ENCODE data around the gene SKAP2.

Gene SKAP2

DNA sequence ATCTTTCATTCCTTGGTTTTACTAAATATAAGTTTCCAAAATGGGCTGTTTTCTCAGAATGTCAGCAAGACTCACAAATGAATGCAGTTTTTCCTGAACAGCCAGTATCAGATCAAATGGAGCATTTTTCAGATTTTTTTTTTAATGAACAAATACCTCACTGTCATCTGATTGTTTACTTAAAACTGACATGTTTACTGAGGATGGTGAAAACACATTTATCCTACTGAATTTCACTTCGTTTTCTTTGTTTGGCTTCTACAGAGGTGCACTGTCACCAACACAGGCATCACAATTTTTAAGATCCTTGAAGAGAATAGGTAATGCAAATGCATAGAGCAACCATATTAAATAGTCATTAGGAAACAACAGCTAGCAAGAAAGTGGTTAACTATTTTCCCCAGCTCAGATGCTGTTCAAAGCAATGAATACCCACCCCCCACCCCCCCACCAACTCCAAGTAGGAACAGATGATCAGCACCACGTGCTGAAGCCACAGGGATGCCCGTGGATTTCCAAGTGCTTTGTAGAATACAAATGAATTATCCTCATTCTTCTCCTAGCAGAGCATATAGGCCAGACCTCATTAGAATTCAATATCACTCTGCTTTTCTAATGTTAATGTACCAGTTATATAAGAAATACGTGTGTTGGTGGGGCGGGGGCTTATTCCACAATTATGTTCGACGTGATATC, 205.9 kb downstream of the SKAP2 start:
- no peak for DNase-seq

DNA sequence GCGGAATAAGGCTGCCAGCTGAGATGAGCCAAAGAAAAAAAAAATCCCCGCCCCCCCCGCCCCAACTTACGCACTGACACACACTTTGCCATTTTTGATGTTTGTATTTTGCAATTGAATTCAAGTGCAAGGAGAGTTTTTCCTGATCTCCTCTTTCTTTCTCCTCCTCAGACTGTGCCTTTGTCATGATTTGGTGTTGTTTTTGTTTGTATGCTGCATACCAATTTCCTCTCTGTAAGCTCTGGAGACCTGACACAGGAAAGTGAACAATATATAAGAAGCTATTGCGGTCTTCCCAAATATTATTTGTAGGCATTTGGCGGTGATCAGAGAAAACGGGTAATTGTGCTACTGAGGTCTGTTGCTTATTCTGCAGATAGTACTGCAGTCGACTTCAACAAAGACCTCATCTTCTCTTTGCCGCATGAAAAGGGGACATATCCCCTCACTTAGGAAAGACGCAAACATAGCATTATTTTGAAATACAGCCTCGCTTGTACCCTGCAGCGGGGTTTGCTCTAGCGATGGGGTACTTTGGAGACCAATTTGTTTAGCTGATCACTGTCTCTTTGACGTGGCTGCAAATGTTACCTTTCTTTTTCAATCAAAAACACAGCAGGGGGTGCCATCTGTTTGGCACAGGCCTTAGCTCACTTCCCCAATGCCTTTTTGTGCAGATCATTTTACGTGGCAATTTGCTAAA, 206.6 kb downstream of the SKAP2 start:
- no peak for DNase-seq

DNA sequence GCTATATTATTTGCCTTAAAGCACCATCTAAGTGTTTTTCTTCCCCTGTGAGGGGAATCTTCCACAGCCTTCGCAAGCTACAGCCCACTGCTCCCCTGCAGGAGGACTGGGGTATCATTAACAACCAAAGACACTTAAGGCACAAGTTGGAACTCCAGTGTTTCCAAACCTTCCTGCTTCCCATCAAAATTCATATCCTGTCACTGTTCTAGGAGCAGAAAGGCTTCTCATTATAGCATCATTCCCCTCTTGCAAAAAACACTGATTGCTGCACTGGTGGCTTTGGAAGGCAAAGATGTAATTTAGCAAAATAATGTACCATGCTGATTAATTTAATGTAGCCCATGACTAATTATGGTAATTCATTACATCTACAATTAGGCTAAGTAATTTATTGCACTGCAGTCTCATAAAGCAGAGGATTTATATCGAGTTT, 207.2 kb downstream of the SKAP2 start:
- DNase-seq, result no peak

DNA sequence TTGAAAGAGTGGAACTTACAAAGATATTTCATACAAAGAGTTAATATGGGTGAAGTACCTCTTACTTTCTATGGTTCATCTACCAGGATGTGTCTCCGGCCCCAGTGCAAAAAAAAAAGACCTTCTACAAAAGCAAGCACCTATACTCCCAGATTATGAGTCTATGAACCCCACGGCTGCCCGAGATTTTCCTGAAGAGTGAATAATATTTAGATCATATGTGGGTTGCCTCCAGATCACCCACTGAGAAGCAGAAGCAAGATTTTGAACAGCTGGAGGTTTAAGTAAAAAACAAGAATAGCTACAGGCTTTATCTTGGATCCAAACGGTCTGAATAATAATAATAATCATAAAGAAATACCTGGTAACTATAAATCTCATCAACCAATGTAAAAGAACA, 207.7 kb downstream of the SKAP2 start:
- no peak for DNase-seq

DNA sequence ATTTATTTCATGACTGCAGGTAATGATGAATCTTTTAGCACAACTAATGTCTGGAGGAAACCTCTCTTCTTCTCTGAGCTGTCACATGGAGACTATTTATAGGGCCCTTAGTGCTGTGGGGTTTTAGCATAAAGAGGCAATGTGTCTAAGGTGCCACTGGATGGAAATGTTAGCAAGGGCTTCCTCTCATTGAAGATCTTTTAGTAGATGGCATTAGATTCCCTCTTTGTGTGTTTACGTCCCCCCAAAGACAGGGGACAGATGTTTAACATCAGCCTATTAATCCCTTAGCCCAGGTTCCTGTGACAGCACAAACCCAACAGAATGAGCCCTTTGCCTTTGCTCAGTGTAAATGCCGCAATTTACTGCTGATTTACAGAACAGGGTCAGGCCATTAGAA, 208.6 kb downstream of the SKAP2 start:
- DNase-seq, result no peak

DNA sequence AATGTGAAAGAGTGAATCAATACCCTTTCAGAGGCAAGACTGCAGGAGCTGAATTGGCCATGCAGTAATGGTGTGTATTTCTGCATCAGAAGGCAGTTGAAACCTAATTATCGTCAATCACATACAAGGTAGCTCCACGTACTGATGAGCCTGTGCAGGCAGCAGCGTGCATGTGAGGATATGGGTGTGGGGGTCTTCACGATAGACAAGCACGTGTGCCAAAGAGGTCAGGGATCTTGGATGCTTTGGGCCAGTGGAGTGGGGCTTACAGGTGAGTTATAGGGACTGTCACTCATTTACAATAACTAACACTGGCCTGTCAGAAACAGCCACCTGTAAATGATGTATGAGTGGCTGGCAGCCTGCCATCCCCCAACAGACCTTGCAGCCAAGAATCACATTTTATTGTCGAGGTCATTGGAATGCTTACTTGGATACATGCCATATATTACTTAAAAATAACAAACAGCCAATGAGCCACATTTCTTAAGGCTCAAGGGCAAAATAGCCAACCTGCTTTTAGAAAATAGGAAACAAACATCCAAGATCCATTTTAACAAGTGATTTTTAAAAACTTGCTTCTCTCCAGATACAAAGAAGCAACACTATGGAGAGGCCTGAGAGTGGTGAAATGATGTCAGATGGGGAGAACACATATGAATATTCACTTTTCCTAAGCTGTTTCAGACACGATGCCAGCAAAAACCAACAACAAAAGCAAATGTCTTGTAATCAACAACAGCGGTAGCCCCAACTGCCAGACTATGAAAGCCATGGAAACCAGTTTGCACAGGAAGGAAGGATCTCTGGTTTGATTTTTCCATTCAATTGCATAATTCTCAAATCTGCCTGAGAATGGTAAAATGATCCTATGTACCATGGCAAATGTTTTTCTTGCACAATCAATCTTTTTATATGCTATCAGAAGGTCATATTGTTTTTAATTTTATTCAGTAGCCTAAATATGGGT, 210.7 kb downstream of the SKAP2 start:
- no peak for DNase-seq

DNA sequence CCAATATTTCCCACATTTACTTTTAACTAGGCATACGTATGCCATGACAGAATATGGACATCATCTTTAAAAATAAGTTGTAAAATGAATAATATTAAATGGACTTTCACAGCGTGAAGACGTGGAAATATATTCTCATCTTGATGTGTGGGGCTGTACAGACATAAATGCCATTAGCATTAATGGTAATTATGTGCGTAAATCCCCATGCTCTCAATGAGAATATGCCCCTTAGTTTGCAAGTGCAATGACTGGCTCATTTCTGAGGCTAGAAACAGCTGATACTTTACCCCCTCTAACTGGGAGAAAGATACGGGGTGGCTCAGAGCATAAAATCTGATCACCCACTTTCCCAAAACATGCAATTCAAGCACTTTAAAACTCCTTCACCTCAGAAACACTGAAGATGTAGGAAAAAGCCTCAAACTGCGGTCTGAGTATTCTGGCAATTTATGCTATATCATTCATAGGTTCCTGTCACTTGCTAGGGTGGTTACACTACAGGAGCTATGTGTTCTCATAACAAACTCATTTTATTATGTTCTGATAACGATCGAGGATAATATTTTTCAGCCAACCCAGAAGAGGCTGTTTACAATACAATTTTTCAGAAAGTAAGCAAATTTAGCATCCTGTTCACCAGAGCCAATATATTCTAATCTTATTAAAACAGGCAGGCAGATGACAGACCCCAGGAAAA, 211.8 kb downstream of the SKAP2 start:
- DNase-seq, result no peak

DNA sequence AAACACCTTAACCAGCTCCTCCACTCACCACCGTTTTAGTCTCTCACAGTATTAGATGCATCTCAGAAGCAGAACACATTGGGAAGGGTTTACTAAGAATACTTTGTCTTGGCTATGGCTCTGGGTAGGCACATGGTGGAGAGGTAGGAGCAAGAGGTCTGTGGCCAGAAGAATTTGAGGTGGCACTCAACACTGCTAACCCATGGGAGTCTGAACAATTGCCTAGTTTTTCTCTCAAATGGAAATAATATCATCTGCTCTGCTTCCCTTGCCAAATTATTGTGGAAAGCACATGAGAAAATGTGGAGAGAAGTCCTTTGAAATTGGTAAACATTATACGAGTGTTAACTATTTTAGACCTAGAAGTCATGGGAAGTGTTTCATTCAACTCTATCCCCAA, 214.3 kb downstream of the SKAP2 start:
- DNase-seq, result no peak

DNA sequence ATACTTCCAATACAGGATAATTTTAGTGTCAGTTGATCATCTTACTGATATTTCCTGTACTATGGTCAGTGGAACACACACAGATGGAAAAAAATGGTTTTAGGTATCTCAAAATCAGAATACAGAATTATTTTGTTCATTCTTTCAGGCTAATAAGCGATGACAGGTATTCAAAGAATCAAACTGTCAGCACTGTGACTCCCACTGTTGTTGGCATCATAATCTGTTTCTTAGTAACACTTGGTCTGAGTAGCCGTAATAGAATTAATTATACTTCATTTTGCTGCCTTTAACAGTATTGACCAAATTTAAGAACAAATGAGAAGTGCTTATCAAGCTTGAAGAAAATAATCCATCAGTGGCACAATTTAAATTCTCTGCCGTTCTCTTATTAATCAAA, 215.0 kb downstream of the SKAP2 start:
- DNase-seq, result no peak

DNA sequence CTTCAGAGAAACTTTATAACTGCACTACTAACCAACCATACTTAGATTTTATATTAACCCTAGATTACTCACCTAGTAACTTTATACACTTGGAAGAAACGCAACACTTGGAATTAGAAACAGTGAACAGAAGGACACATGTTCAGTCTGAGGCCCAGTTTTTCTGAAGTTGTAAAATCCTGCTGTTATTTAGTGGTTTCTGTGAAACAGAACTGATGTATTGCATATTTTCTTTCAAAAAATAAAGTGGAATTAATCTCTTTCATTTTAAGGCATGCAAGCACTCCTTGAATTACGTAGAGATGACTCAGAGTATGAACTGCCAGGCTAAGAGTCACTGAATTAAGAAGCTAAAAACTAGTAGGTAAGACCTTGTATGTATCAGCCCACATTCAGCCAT, 215.8 kb downstream of the SKAP2 start:
- no peak for DNase-seq

DNA sequence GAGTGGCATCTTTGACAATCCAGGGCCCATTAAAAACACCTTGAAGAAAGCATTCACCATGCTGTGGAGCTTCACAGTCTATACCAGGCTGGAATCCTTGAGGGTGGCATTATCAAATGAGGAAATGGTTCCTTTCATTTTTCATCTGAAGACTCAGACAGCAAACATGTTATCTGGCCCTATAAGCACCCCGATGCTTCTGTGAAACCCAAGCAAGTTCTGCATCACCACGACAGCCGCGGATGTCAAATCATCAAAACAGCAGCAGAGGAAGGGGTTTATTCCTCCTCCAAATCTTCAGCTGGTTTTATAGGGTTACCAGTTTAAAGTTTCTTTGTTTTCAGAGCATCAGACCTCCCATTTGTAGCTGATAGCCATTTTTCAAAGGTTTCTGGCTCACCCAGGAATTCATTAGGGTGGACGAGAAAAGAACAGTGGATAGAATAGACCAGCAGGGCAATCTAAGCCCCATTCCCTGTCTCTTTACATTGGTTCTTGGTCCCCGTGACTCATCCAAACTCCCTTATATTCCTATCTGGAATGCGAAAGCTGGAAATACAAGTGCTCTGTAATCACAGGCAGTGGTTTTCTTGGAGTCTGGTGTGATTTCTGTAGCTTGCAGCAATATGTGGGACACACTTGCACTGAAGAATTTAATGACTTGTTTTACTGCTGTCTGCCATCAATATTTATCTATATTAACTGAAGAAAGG, 217.9 kb downstream of the SKAP2 start:
- no peak for DNase-seq

DNA sequence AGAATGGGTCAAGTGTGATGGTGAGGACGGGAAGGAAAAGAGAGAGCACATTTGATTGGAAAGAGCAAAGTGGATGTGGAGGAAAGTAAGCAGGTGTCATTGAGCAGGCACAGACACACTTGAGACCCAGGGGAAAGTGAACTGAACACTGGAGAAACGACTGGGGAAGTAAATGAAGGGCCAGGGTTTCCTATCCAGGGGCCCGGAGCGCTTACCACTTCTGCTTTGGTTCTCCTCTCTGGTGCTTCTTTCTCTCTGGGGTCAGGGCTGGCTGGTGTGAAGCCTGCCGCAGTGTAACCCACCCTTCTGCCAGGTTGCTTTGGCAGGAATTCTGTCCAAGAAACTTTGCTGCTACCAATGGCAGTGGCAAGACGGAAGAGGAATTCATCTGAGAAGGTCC, 219.3 kb downstream of the SKAP2 start:
- DNase-seq, result no peak

DNA sequence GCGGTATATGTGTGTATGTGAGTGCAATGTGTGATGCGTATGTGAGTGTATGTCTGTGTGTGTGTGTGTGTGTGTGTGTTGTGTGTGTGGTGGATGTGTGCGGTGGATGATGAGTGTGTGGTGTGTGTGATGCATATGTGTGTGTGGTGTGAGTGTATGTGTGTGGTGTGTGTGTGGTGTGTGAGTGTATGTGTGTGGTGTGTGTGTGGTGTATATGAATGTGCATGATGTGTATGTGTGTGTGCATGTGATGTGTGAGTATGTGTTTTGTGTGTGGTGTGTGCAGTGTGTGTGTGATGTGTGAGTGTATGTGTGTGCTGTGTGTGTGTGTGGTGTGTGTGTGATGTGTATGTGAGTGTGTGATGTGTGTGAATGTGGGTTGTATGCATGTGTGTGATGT, 222.0 kb downstream of the SKAP2 start:
- DNase-seq, result no peak

DNA sequence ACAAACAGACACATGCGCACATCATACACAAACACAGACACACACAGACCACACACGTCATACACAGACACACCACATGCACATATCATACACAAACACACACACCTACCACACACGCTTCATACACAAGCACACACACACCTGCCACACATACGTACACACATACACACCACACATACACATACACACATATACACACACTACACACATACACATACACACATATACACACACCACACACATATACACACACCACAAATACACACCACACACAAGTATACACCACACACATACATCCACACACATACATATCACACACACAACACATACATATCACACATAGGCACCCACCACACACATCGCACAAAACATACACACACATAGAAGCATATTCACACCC, 224.7 kb downstream of the SKAP2 start:
- no peak for DNase-seq

DNA sequence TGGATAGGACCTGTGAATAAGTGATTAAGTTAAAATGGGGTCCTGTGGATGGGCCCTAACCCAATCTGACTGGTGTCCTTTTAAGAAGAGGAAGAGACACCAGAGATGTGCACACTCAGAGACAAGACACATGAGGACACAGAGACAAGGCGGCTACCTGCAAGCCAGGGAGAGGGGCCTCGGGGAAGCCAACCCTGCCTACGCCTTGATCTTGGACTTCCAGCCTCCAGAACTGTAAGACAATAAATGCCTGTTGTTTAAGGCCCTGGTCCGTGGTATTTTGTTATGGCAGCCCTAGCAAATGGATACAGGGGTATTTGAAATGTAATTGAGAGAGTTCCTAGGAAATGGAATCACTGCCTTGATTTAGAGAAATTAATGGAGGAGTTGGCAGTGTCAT, 225.3 kb downstream of the SKAP2 start:
- DNase-seq, result no peak

DNA sequence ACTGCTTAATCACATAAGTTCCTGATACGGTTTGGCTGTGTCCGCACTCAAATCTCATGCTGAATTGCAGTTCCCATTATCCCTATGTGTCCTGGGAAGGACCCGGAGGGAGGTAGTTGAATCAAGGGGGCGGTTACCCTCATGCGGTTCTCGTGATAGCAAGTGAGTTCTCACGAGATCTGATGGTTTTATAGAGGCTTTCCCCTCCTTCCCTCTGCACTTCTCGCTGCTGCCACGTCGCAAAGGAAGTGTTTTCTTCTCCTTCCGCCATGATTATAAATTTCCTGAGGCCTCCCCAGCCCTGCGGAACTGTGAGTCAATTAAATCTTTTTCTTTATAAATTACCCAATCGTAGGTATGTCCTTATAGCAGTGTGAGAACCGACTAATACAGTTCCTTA, 226.2 kb downstream of the SKAP2 start:
- DNase-seq, result no peak

DNA sequence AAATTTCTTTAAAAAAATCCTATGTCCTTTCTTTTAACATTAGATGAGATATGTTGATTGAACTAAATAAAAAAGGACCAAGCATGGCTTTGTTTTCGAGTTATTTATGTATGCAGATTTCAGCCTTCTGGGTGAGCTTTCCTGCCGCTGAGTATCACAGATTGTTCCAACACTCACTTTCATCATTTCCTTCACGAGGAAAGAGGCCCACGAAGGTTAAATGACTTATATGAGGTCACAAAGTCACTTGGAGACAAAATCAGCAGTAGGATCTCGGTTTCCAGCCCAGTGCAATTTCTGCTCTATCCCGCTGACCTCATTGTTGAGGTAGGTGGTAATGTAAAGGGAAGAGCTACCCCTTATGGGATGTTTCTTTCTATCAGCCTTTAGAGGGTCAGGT, 226.8 kb downstream of the SKAP2 start:
- DNase-seq, result no peak

DNA sequence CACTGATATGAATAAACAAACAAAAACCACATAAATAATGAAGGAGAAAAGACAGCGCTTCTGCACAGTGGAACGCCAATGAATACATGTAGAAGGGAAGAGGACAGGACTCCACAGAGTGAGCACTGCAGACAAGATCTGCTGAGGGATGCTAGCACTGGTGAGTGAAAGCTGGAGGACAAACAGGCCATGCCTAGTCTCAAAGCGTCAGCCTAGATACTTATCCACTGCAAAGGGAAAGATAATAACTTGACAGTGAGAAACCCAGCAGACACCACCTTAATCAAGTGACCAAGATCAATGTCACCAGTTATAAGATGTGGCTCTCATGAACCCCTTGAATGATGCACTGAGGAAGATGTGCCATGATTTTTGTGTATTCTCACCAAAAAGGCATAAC, 227.6 kb downstream of the SKAP2 start:
- no peak for DNase-seq

DNA sequence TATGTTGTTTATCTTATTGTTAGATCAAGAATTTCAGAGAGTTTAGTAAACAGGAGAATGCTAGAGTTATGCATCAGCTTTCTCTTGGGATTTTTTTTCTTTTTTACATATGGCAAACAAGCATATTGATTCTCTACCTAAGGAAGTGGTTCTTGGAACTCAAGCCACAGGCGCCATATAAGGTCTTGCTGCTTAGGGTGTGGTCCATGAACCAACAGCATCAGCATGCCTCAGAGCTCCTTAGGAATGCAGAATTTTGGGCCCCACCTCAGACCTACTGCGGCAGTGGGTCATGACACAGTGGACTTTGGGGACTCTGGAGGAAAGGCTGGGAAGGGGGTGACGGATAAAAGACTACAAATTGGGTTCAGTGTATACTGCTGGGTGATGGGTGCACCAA, 230.8 kb downstream of the SKAP2 start:
- no peak for DNase-seq

DNA sequence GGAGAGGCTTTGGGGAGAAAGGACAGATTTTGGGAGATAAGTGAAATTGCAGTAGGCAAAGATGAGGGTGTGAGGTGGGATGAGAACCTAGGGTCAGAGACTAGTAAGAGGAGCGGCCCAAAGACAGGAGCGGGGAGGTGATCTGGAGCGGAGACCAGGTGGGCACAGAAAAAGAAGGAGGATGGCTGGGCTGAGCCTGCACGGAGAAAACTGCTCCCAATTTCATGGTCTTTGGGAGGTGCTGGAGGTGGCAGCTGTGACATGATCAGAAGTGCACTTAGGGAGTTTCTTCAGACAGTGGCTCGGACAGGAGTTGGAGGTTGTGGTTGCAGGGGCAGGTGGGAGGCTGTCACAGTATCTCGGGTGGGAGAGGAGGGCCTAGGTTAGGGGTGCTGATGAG, 232.8 kb downstream of the SKAP2 start:
- DNase-seq, result no peak

DNA sequence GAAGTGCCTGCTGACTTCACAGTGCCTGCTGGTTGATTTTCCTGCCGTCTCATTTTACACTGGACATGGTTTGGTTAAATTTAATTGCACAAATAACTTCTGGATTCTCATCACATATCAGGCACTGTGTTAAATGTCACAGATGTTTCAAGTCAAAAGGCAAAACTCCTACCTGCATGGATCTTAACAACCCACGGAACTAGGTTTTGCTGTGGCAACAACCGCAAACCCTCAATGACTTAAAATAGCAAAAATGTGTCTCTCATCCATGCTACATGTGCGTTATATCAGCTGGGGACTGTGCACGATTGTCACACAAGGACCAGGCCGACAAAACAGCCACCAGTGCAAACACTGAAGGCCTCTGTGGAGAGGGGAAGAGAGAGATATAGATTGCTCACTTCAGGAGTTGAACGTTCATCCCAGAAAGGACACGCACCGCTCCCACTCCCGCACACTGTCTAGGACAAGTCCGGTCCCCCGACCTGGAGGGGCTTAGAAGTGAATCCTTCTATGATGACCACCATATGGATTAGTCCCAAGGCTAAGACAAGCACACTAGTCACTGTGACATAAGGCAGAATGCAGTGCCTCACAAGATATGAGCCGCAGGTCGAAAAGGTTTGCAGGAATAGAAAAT, 233.3 kb downstream of the SKAP2 start:
- no peak for DNase-seq

DNA sequence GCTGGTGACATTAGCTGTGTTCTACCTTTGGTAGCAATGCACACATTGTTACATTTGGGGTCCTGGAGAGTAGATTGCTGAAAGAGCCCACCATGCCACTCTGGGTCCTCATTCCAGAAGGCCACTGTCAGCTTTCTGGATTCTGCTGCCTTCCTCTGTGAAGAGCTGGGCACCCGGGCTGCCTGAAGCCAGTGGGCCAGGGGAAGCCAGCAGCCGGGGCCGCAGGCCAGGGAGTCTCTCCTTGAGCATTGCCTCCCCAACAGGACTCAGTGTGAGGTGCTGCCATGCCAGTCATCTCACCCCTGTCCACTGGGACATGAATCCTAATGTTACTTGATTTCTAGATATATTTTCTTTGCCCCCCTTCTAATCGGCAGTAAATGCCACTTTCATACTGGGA, 234.0 kb downstream of the SKAP2 start:
- DNase-seq, result no peak

All from activated CD8-positive, alpha-beta memory T cell treated with anti-CD3 and anti-CD28 coated beads, Interleukin-2, amount 50 U/mL, for 48 hours (primary cell).